Measurements from ENCODE around the gene PKNOX2.

PKNOX2 gene

GRCh38 chr11:125372911-125373310 is 208.4 kb downstream of the PKNOX2 start:
- Histone ChIP-seq H3K4me3 (ENCODE audit: low read depth in 1 of 2, low read length in 2 of 2) (no peak overlapping the region), H3K9me3 (ENCODE audit: insufficient read depth, low read length, severe bottlenecking) (no peaks in the 10 kb centered on the region), H3K79me2 (ENCODE audit: insufficient read depth, low read length) (no peaks in the 10 kb centered on the region), H3K4me2 (ENCODE audit: insufficient read depth, low read length) (no peak overlapping the region), H3K9ac (ENCODE audit: low read depth, low read length) (no peak overlapping the region), H2AFZ (ENCODE audit: low read depth, low read length) (no peak overlapping the region), H3K27me3 (ENCODE audit: insufficient read depth, low read length, poor library complexity) (peaks cover 40% of the 10 kb centered on the region), H3K36me3 (ENCODE audit: insufficient read depth, low read length) (no peaks in the 10 kb centered on the region), H3K4me1 (ENCODE audit: insufficient read depth, low read length) (no peaks in the 10 kb centered on the region), H4K20me1 (ENCODE audit: insufficient read depth, low read length) (no peaks in the 10 kb centered on the region), H3K27ac (ENCODE audit: low read length) (no peak overlapping the region)
- DNase-seq = no peak
- TF ChIP-seq CTCF (IDR thresholded peaks at IDR 0.05; ENCODE audit: borderline replicate concordance, extremely low read depth, low read length, poor library complexity, severe bottlenecking) (no peak), EZH2 (IDR thresholded peaks at IDR 0.05; ENCODE audit: borderline replicate concordance, low read depth, low read length, severe bottlenecking) (no peak)
- ATAC-seq (ENCODE audit: insufficient read depth, low read depth) = no peak

- DNase-seq (no peak), ATAC-seq (ENCODE audit: insufficient read depth, low read depth) (no peak)
- H3K79me2 ChIP-seq (ENCODE audit: insufficient read depth, low read length) = no peaks in the 10 kb centered on the region
- TF ChIP-seq CTCF (IDR thresholded peaks at IDR 0.05; ENCODE audit: borderline replicate concordance, extremely low read depth, low read length, poor library complexity, severe bottlenecking) (no peak), EZH2 (IDR thresholded peaks at IDR 0.05; ENCODE audit: borderline replicate concordance, low read depth, low read length, severe bottlenecking) (no peak)
- no peak overlapping the region for H3K9ac ChIP-seq (ENCODE audit: low read depth, low read length)
- no peaks in the 10 kb centered on the region for H3K36me3 ChIP-seq (ENCODE audit: insufficient read depth, low read length)
- H4K20me1 ChIP-seq (ENCODE audit: insufficient read depth, low read length) = no peaks in the 10 kb centered on the region
- peaks cover 34% of the 10 kb centered on the region for H3K27me3 ChIP-seq (ENCODE audit: insufficient read depth, low read length, poor library complexity)
- H2AFZ ChIP-seq (ENCODE audit: low read depth, low read length) = no peak overlapping the region
- no peak overlapping the region for H3K27ac ChIP-seq (ENCODE audit: low read length)
- no peak overlapping the region for H3K4me2 ChIP-seq (ENCODE audit: insufficient read depth, low read length)
- H3K4me1 ChIP-seq (ENCODE audit: insufficient read depth, low read length) = no peaks in the 10 kb centered on the region
- H3K9me3 ChIP-seq (ENCODE audit: insufficient read depth, low read length, severe bottlenecking) = no peaks in the 10 kb centered on the region
- no peak overlapping the region for H3K4me3 ChIP-seq (ENCODE audit: low read depth in 1 of 2, low read length in 2 of 2)
Observed at GRCh38 chr11:125373426-125374391, 209.2 kb downstream of the PKNOX2 start.

GRCh38 chr11:125374398-125374797 is 209.8 kb downstream of the PKNOX2 start:
- no peak for ATAC-seq (ENCODE audit: insufficient read depth, low read depth)
- no peaks in the 10 kb centered on the region for H3K4me1 ChIP-seq (ENCODE audit: insufficient read depth, low read length)
- H3K79me2 ChIP-seq (ENCODE audit: insufficient read depth, low read length) = no peaks in the 10 kb centered on the region
- no peak overlapping the region for H3K4me2 ChIP-seq (ENCODE audit: insufficient read depth, low read length)
- DNase-seq = no peak
- H3K27me3 ChIP-seq (ENCODE audit: insufficient read depth, low read length, poor library complexity) = peaks cover 33% of the 10 kb centered on the region
- no peaks in the 10 kb centered on the region for H3K9me3 ChIP-seq (ENCODE audit: insufficient read depth, low read length, severe bottlenecking)
- no peak overlapping the region for H2AFZ ChIP-seq (ENCODE audit: low read depth, low read length)
- H3K27ac ChIP-seq (ENCODE audit: low read length) = no peak overlapping the region
- no peaks in the 10 kb centered on the region for H3K36me3 ChIP-seq (ENCODE audit: insufficient read depth, low read length)
- no peaks in the 10 kb centered on the region for H4K20me1 ChIP-seq (ENCODE audit: insufficient read depth, low read length)
- TF ChIP-seq EZH2 (IDR thresholded peaks at IDR 0.05; ENCODE audit: borderline replicate concordance, low read depth, low read length, severe bottlenecking) (no peak), CTCF (IDR thresholded peaks at IDR 0.05; ENCODE audit: borderline replicate concordance, extremely low read depth, low read length, poor library complexity, severe bottlenecking) (no peak)
- H3K9ac ChIP-seq (ENCODE audit: low read depth, low read length) = no peak overlapping the region
- H3K4me3 ChIP-seq (ENCODE audit: low read depth in 1 of 2, low read length in 2 of 2) = no peak overlapping the region
